Stimulated activated CD4-positive, alpha-beta T cell treated with anti-CD3 and anti-CD28 coated beads, Interleukin-2, amount 100 ng/mL, for 24 hours (primary cell): Measurements from ENCODE around the gene B3GALNT1.

Experiments
- DNase-seq, 2 donors: peaks; one replicate each; pipeline ENCODE4 v3.0.0-alpha.2; 2020

Gene B3GALNT1

GRCh38 chr3:161104561-161105551, at the start of gene B3GALNT1:
Gene B3GALNT1, minus strand, starts transcription at chr3:161105349. Its CDS starts 18,595 bp downstream, at chr3:161086754.
- DNase-seq, result peak; percentile 18 to 39

- no peak for DNase-seq
Observed at GRCh38 chr3:161153480-161153879, 48.3 kb upstream of the B3GALNT1 start.

- no peak for DNase-seq
Observed at GRCh38 chr3:161150001-161150525, 44.9 kb upstream of the B3GALNT1 start.

GRCh38 chr3:161149529-161149928, 44.4 kb upstream of the B3GALNT1 start:
- no peak for DNase-seq

- no peak for DNase-seq
Observed at GRCh38 chr3:161148832-161149475, 43.8 kb upstream of the B3GALNT1 start.

- no peak for DNase-seq
Observed at GRCh38 chr3:161142486-161142885, 37.3 kb upstream of the B3GALNT1 start.

- DNase-seq, result no peak
Observed at GRCh38 chr3:161139686-161140085, 34.5 kb upstream of the B3GALNT1 start.

- no peak for DNase-seq
Observed at GRCh38 chr3:161137260-161137659, 32.1 kb upstream of the B3GALNT1 start.

- DNase-seq, result no peak
Observed at GRCh38 chr3:161132391-161132790, 27.2 kb upstream of the B3GALNT1 start.

GRCh38 chr3:161126495-161126894, 21.3 kb upstream of the B3GALNT1 start:
- DNase-seq, result no peak

GRCh38 chr3:161117646-161118045, 12.5 kb upstream of the B3GALNT1 start:
- DNase-seq, result no peak

- no peak for DNase-seq
Observed at GRCh38 chr3:161108840-161109239, 3.7 kb upstream of the B3GALNT1 start.

GRCh38 chr3:161107311-161107710, 2.2 kb upstream of the B3GALNT1 start:
- DNase-seq, result no peak

- DNase-seq, result no peak
Observed at GRCh38 chr3:161103776-161104385, 1.3 kb downstream of the B3GALNT1 start.

GRCh38 chr3:161101609-161102008, 3.5 kb downstream of the B3GALNT1 start:
- no peak for DNase-seq

GRCh38 chr3:161100994-161101393, 4.2 kb downstream of the B3GALNT1 start:
- no peak for DNase-seq

GRCh38 chr3:161096771-161097367, 8.3 kb downstream of the B3GALNT1 start:
- DNase-seq, result no peak

- DNase-seq, result no peak
Observed at GRCh38 chr3:161093895-161094294, 11.3 kb downstream of the B3GALNT1 start.

GRCh38 chr3:161084277-161084676, 20.9 kb downstream of the B3GALNT1 start:
- DNase-seq, result no peak

- no peak for DNase-seq
Observed at GRCh38 chr3:161083131-161083530, 22.0 kb downstream of the B3GALNT1 start.

GRCh38 chr3:161082063-161082462, 23.1 kb downstream of the B3GALNT1 start:
- DNase-seq, result no peak

- DNase-seq, result no peak
Observed at GRCh38 chr3:161081633-161082032, 23.5 kb downstream of the B3GALNT1 start.

- DNase-seq, result no peak
Observed at GRCh38 chr3:161073181-161073580, 32.0 kb downstream of the B3GALNT1 start.
